GM19324 (cell line): ENCODE data around the gene RUFY3.
"Not testable (repeated sequence)": the region's sequence is repeated elsewhere in the genome, so short reads cannot be mapped to it uniquely, and the experiment has no call there.

ENCODE experiments used
- ATAC-seq: cut with Tn5 transposase; IDR thresholded peaks from one replicate; pipeline ENCODE4 v1.9.1; 2021; ENCODE audit warnings: mild to moderate bottlenecking, moderate library complexity; ENCODE audit not compliant: unreplicated experiment, low FRiP score

Gene RUFY3, protein sequence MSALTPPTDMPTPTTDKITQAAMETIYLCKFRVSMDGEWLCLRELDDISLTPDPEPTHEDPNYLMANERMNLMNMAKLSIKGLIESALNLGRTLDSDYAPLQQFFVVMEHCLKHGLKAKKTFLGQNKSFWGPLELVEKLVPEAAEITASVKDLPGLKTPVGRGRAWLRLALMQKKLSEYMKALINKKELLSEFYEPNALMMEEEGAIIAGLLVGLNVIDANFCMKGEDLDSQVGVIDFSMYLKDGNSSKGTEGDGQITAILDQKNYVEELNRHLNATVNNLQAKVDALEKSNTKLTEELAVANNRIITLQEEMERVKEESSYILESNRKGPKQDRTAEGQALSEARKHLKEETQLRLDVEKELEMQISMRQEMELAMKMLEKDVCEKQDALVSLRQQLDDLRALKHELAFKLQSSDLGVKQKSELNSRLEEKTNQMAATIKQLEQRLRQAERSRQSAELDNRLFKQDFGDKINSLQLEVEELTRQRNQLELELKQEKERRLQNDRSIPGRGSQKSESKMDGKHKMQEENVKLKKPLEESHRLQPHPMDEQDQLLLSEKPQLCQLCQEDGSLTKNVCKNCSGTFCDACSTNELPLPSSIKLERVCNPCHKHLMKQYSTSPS

DNA sequence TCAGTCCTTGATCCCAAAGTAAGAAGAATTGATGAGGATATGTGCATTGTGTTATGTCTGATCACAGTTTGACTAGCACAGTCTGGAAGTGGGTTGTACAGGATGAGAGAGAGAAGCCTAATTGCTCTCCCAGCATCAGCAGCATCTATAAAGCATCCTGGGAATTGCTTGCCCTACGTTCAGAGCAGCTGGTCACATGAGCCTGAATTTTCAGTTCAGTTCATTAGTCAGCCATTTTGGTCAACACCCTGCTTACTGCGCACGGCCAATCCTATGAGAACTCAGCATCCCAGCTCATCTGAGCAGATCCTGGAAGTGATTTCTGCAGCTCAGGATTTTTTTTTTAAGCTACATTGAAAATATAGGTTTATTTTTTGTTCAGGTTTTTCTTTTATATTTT lies at the start of gene RUFY3:
Gene RUFY3 (plus strand): TSS at position 218 of the 400 bp plus-strand sequence. CDS start 610 bp downstream, outside the sequence.
- no peak for ATAC-seq

DNA sequence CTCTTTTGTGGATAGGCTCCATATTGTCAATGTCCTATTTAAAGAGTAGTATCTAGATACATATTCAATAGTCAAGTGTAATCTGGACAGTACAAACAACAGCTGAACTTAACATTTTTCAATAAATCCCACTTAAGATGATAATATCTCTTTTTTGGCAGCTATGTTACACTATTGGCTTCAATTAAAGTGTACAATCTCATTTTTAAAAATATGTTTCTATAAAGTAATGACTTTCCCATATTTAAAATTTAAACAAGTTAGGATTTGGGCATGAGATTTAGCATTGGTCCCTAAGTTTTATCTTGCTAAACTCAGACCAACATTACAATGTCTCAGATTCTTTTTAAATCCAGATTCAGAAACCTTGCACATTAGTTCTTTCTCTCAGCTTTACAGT lies 47.6 kb upstream of the RUFY3 start:
- no peak for ATAC-seq

DNA sequence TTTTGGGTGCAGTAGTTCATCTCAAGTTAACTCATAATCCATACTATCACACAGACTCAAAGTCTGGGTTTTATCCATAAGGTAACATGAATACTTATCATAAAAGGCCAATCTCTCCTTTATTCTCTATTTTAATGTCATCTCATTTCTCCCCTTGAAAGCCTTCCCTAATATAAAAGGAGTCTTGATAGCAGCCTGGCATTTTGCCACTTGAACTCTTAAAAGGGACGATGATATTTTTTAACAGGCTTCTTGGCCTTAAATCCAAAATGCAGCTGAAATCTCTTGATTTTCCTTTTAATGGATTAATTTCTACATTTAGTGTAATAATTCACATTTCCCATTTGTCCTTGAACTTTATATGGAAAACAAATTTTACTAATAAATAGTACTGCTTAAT lies 47.0 kb upstream of the RUFY3 start:
- no peak for ATAC-seq

DNA sequence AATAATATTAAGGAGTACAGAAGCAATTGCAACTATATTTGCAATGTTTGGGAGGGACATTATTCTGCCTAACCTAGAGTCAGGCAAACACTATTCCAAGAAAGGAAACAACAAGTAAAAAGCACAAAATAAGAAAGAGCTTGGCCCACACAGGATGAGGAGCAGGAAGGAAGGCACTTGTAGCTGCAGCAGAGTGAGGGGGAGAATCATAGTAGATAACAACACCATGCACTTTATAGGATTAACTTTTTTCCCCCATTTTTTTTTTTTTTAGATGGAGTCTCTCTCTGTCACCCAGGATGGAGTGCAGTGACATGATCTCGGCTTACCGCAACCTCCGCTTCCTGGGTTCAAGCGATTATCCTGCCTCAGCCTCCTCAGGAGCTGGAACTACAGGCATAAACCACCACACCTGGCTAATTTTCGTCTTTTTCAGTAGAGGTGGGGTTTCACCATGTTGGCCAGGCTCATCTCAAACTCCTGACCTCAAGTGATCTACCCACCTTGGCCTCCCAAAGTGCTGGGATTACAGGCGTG lies 45.1 kb upstream of the RUFY3 start:
- no peak for ATAC-seq

DNA sequence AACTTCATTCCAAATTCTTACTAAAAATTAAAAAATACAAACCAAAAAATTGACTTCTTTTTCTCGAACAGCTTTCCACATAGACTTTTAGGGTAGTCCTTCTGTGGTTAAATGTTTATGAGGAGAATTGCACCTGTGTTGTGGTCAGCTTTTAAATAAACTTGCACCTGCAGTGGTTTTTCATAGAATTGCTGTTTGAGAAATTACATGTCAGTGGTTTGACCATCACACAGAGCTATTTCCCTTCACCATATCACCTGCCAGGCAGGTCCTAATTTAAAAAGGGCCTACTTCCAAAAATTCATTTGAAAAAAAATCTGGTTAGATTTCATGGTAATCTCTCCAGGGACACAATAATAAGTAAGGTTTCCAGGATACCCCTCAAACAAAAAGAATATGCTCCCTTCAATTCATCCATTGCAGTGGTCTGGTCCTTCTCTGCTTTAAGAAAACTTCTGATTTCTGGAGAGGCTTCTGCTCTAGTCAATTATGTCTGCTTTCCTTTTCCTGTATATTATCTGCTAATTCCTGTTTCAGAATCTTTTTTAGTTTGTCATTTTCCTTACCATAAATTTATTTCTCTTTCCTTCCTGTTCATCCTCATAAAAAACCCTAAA lies 43.3 kb upstream of the RUFY3 start:
- ATAC-seq: peak; percentile 82

DNA sequence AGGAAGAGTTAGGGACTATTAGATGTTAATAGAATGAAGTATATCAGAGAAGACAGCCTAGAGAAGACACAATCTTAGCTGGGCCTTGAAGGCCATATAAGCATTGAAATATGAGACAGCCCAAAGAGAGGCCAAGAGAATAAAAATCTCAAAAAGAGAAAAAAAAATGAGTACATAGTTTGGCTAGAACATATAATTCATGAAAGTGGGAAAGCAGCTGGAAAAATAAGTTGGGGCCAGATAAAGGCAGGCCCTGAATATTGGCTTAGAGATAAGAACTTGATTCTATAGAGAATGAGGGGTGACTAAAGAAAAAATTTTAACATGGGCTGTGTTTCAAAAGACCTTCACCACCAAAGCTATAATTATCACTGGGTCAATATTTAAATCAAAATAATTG lies 40.8 kb upstream of the RUFY3 start:
- no peak for ATAC-seq

DNA sequence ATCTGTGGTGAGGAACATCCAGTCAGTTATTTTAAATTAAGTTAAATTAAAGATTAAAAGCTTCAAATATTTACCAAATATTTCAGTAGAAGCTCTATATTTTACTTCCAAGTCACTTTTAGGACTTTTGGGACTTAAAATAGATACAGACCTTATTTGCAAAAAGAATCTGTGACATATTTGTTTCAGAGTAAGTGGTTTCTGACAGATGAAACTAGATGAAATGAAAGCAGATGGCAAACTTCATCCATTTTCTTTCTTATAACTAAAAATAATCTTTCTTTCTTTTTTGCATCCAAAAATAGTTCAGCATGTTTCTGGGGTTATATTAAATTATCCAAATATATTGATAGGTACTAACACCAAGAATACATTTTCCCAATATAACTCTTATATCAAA lies 40.1 kb upstream of the RUFY3 start:
- no peak for ATAC-seq

DNA sequence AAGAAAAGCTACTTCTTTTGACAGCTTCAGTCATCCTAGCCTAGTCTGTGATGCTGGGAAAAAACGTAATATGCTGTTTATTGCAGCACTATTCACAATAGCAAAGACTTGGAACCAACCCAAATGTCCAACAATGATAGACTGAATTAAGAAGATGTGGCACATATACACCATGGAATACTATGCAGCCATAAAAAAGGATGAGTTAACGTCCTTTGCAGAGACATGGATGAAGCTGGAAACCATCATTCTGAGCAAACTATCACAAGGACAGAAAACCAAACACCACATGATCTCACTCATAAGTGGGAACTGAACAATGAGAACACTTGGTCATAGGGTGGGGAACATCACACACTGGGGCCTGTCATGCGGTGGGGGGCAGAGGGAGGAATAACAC lies 39.6 kb upstream of the RUFY3 start:
- ATAC-seq: not testable (repeated sequence)

DNA sequence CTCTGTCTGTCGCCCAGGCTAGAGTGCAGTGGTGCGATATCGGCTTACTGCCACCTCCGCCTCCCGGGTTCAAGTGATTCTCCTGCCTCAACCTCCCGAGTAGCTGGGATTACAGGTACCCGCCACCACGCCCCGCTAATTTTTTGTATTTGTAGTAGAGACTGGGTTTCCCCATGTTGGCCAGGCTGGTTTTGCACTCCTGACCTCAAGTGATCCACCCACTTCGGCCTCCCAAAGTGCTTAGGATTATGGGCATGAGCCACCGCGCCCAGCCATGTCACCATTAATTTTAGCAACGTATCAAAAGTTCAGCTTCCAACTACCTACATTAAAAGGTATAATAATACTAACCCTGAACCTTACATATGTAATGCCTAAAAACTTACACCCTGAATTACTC lies 34.4 kb upstream of the RUFY3 start:
- ATAC-seq: no peak

DNA sequence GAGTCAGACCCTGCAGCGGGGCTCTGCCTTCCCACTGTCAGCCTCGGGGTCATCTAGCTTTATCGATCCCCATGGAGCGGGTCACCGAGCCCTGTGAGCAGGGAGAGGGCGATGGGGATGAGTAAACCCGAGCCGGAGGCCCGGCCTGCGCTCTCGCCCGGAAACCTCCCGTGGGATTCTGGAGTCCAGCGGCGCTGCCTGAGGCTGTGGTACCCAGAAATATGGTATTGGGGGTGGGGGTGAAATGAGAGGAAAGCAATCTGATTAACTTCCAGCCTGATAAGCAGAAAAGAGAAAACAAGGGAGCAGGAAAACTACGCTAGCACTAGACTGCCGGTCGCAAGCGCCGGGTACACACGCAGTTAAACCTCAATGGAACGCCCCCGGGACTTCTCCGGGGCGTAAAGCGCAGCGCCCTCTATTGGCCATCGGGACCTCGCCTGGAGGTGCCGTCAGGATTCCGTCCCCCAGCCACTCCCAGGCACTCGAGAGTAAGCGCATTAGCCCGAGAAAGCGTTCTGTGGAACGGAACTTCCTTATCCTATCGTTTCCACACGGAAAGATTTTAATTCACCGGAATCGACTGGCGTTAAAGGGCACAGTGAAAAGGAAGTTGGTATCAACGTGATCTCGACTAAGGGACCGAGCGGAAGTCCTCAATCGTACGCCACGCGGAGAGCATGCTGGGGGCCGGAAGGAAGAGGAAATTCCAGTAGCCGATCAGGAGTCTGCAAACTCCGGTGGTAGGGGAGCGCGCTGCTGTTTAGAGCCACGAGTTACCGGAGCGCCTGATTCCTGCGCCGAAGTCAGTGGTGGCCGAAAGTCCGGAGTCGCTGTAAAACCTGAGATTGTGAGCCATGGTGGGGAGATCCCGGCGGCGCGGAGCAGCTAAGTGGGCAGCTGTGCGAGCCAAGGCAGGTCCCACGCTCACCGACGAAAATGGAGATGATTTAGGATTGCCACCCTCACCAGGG lies 33.7 kb upstream of the RUFY3 start, which contains the start of gene UTP3:
Gene UTP3 (plus strand): TSS at position 712 of the 974 bp plus-strand sequence. CDS start 146 bp downstream, at position 858.
- ATAC-seq: peak; percentile 97

DNA sequence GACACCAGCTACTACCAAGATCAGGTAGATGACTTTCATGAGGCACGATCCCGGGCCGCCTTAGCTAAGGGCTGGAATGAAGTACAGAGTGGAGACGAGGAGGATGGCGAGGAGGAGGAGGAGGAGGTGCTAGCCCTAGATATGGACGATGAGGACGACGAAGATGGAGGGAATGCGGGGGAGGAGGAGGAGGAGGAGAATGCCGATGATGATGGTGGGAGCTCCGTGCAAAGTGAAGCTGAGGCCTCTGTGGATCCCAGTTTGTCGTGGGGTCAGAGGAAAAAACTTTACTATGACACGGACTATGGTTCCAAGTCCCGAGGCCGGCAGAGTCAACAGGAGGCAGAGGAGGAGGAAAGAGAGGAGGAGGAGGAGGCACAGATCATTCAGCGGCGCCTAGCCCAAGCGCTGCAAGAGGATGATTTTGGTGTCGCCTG lies 33.0 kb upstream of the RUFY3 start:
- no peak for ATAC-seq

DNA sequence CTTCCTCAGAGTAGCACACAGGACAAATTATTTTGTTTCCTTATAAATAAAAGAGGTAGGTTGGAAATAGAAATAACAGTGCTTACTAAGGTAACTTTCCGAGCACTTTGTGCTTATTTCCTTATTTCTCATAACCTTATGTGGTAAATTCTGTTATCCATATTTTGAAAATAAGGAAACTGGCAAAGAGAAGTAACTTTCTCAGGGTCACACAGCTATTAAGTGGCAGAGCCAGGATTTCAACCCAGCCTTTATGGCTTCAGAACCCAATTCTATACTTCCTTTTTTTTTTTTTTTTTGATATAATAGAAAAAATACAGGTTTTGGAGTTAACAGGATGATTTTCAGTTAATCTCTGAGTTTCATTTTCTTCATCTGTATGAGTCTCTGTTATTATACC lies 30.1 kb upstream of the RUFY3 start:
- no peak for ATAC-seq

DNA sequence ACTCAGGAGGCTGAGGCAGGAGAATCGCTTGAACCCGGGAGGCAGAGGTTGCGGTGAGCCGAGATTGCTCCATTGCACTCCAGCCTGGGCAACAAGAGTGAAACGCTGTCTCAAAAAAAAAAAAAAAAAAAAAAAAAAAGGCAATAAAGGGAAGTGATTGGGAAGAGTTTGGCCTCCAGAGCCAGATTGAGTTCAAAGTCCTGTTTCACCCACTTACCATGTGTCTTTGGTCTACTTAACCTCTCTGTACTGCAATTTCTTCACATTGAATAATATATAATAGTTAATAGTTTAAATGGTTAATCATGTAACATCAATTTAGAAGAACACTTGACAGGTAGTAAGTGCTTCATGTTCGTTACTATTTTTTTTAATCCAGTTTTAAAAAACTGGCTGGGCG lies 27.1 kb upstream of the RUFY3 start:
- ATAC-seq: not testable (repeated sequence)

DNA sequence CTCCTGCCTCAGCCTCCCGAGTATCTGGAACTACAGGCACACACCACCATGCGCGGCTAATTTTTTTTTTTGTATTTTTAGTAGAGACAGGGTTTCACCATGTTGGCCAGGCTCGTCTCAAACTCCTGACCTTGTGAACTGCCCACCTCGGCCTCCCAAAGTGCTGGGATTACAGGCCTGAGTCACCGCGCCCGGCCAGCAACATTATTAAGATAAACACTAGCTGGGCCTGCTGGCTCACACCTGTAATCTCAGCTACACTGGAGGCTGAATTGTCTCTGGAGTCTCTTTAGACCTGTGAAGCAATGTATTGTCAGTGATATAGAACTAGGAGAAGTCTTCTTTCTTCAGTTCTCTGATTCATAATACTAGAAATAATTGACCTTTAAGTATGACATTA lies 23.3 kb upstream of the RUFY3 start:
- ATAC-seq: not testable (repeated sequence)

DNA sequence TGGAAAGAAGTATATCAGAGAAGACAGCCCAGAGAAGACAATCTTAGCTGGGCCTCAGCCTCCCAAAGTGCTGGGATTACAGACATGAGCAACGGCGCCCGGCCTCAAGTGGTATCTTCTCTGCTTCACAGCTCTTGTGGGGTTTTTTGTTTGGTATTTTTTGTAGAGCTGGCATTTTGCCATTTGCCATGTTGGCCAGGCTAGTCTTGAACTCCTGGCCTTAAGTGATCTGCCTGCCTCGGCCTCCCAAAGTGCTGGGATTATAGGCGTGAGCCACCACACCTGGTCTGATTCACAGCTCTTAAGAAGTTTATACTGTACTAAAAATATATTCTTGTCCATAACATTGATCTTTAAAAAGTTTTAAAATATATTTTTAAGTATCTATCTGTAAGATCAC lies 21.1 kb upstream of the RUFY3 start:
- ATAC-seq: no peak

DNA sequence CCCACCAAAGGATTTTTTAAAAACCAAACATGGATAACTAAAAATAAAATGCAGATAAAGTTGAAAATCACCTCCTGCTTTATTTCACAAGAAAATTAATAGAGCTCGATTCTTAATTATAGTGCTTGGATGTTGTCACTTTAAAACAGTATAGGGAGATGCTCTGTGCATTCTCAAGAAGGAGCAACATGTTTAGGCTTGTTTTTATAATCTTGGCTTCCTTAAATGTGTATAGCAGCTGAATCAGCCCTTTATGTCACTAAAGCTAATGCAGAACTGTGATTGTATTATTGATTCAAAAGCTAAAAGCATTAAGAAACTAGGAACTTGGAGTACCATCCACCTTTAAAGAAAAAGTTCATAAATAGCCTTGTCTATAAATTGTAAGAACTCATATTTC lies 20.5 kb upstream of the RUFY3 start:
- no peak for ATAC-seq

DNA sequence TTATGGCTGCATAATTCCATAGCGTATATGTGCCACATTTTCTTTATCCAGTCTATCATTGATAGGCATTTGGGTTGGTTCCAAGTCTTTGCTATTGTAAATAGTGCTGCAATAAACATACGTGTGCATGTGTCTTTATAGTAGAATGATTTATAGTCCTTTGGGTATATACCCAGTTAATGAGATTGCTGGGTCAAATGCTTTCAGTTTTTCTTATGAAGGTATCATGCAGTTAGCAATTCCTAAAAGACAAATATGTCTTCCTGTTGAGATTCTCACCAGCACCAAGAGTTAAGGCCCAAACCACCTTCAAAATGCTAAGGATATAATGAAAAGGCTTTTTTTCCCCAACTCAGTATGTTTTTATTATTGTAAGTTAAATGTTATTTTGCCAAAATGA lies 19.2 kb upstream of the RUFY3 start:
- ATAC-seq: not testable (repeated sequence)

DNA sequence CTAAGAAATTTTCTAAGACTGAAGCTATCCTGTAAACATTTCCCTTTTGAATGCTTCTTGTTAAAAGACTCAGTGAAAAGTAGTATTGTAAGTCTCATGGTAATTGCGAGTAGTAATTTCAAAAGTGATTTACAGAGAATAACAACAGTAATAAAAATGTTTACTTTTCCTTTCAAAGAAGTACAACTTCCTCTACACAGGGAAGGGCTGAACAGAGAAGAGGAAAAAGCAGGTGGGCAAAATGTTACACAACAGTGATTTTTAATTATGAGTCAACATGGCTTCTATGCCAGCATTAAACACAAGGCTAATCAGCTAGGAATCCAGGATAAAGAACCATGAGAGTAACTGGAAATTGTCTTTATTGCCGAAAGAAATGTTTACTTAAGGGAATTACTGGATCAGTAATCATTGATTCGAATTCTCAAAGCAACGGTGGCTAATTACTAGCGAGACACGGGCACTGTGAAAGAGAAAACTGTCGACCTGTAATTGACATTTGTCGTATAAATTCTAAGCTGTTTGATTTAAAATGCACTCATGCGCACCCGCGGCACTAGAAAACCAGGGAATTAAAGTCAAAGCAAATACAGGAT lies 18.0 kb upstream of the RUFY3 start:
- no peak for ATAC-seq

DNA sequence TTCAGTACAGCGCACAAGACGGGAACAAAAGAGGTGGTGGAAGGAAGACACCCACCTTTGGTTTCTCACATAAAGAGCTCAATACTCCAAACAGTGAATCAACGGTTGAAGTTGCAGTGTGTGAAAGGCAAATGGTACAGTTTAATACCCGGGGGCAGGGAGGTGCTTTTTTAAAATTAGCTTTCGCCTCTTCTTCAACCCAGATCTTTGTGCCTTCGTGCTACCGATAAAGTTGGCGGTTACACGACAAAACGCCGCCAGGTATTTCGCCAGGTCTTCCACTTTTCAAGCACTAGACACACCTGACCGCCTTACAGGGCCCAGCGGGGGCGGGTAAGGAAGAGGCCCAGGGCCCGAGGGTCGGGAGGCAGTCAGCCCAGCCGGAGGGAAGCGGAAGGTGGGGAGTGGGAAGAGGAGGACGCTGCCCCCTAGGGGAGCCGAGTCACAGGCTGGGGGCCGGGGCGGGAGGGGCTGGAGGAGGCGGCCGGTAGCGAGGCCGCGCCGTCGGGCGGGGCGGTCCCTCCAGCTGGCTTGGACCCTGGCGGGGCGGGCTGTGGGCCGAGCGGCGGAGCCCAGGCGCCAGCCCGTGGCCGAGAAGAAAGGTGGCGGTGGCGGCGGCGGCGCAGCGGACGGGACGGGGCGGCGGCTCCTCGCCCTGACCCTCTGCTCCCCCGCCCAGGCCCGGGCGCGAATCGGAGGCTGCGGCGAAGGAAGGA lies 17.4 kb upstream of the RUFY3 start:
- ATAC-seq: peak; percentile 71
